Measurements from ENCODE around the gene MYADML2. TPM values are rescaled to one million over a fixed set of nuclear protein-coding genes. Genes with fewer than 3 reads are reported as not detected.

The MYADML2 gene
- total and polyA plus RNA-seq, 10 of the 15 experiments (the other 5 are each of a cell fraction or from before 2014, with no cell fraction given): not detected

GRCh38 chr17:81911969-81912368 is 35.1 kb downstream of the MYADML2 start (continued):
- TF ChIP-seq ZBTB40 (IDR thresholded peaks at IDR 0.05; ENCODE audit: borderline replicate concordance): no peak
- TF ChIP-seq NFYB (IDR thresholded peaks at IDR 0.05; ENCODE audit: insufficient read depth, low read depth, low read length): no peak
- TF ChIP-seq MAX (IDR thresholded peaks at IDR 0.05; ENCODE audit: low read depth, low read length): no peak
- no peak for TF ChIP-seq IRF3 (IDR thresholded peaks at IDR 0.05)
- TF ChIP-seq HSF1 (IDR thresholded peaks at IDR 0.05; ENCODE audit: low read depth, low read length): no peak
- no peak for TF ChIP-seq RCOR1 (conservative IDR thresholded peaks at IDR 0.05; ENCODE audit: low read depth, low read length)
- no peak for TF ChIP-seq ZNF24 (IDR thresholded peaks at IDR 0.05)
- no peak for TF ChIP-seq HDAC6 (IDR thresholded peaks at IDR 0.05; ENCODE audit: unreplicated experiment)
- no peak for TF ChIP-seq TCF7 (IDR thresholded peaks at IDR 0.05; ENCODE audit: borderline replicate concordance)

All from GM12878 (cell line).